Activated CD4-positive, alpha-beta T cell treated with anti-CD3 and anti-CD28 coated beads, Interleukin-2, amount 50 U/mL, for 16 hours (primary cell): ENCODE data around the gene CSAG1.
"Not testable (repeated sequence)": the region's sequence is repeated elsewhere in the genome, so short reads cannot be mapped to it uniquely, and the experiment has no call there.

Experiments used
- DNase-seq: peaks from one replicate; pipeline ENCODE4 v3.0.0-alpha.2; 2020

Gene CSAG1

DNA sequence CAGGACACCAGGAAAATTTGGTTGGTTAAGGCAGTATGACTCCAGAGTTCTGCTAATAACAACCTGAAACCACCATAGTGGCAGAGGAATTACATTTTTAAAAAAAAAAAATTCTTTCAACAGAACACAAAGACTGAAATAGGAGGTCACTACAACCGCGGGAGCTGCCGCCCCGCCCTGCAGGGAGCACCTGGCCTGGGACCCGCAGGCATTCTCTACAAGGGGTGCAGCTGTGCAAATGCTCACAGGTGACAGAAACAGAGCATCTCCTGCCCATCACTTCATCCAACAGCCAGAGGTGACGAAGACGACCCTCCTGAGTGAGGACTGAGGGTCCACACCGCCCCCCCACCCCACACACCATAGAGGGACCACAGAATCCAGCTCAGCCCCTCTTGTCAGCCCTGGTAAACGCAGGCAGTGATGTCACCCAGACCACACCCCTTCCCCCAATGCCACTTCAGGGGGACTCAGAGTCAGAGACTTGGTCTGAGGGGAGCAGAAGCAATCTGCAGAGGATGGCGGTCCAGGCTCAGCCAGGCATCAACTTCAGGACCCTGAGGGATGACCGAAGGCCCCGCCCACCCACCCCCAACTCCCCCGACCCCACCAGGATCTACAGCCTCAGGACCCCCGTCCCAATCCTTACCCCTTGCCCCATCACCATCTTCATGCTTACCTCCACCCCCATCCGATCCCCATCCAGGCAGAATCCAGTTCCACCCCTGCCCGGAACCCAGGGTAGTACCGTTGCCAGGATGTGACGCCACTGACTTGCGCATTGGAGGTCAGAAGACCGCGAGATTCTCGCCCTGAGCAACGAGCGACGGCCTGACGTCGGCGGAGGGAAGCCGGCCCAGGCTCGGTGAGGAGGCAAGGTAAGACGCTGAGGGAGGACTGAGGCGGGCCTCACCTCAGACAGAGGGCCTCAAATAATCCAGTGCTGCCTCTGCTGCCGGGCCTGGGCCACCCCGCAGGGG is 35.3 kb downstream of the CSAG1 start, which contains the start of gene MAGEA3:
Gene MAGEA3, plus strand, starts transcription at position 843 of the 980 bp plus-strand sequence. CDS start 2,039 bp downstream, outside the sequence.
- not testable (repeated sequence) for DNase-seq

- DNase-seq: not testable (repeated sequence)
These were observed 52.5 kb downstream of the CSAG1 start for GRCh38 chrX:152681012-152681411.
